NCI-H1417 (cell line): Measurements from ENCODE around the gene RECK.
A peak's percentile ranks its signal among the peaks of the same experiment; 100 is the strongest.

ENCODE experiments used
- DNase-seq, 3 experiments: peaks; one replicate each; lab custom pipeline; 2025; lab: John Stamatoyannopoulos, UW

The RECK gene

GRCh38 chr9:36023260-36024048, 13.3 kb upstream of the RECK start:
- peak; percentile 22 to 69 (median 32) for DNase-seq

- DNase-seq = no peak
Measured at GRCh38 chr9:36025746-36026145, 11.0 kb upstream of the RECK start.

- DNase-seq = no peak
Measured at GRCh38 chr9:36029202-36029601, 7.5 kb upstream of the RECK start.

GRCh38 chr9:36029765-36030528, 6.8 kb upstream of the RECK start:
- DNase-seq = no peak

- DNase-seq = no peak
Measured at GRCh38 chr9:36030871-36031270, 5.8 kb upstream of the RECK start.

GRCh38 chr9:36031774-36032555, 4.7 kb upstream of the RECK start:
- DNase-seq = no peak

- no peak for DNase-seq
Measured at GRCh38 chr9:36033788-36034187, 2.9 kb upstream of the RECK start.

- DNase-seq = no peak
Measured at GRCh38 chr9:36034234-36034633, 2.5 kb upstream of the RECK start.

- DNase-seq = no peak
Measured at GRCh38 chr9:36035006-36035405, 1.7 kb upstream of the RECK start.

- no peak for DNase-seq
Measured at GRCh38 chr9:36036253-36036779, 397 bp upstream of the RECK start.

GRCh38 chr9:36037549-36038122, 923 bp downstream of the RECK start:
- peak in 2 of 3 experiments; percentile 36 to 63 for DNase-seq

GRCh38 chr9:36039121-36039520, 2.4 kb downstream of the RECK start:
- no peak for DNase-seq

GRCh38 chr9:36039696-36040095, 3.0 kb downstream of the RECK start:
- no peak for DNase-seq

GRCh38 chr9:36040271-36040925, 3.7 kb downstream of the RECK start:
- DNase-seq = no peak

GRCh38 chr9:36041506-36041905, 4.8 kb downstream of the RECK start:
- no peak for DNase-seq

- DNase-seq = no peak
Measured at GRCh38 chr9:36045610-36046009, 8.9 kb downstream of the RECK start.

GRCh38 chr9:36046923-36047322, 10.2 kb downstream of the RECK start:
- no peak for DNase-seq

GRCh38 chr9:36049408-36049807, 12.7 kb downstream of the RECK start:
- no peak for DNase-seq

- no peak for DNase-seq
Measured at GRCh38 chr9:36050476-36050875, 13.8 kb downstream of the RECK start.

- DNase-seq = no peak
Measured at GRCh38 chr9:36051317-36051716, 14.6 kb downstream of the RECK start.

GRCh38 chr9:36053971-36054370, 17.3 kb downstream of the RECK start:
- no peak for DNase-seq
